HEK293 (cell line): ENCODE data around the gene INPP5D.

Experiments used
- ZFP3 ChIP-seq: fragments of 450-650 bp; formaldehyde crosslinking; IDR thresholded peaks from 2 replicates; pipeline ENCODE4 v1.5.1; 2016; ENCODE audit warnings: low read depth, missing biosample characterization, missing genetic modification characterization
- TF ChIP-seq, protein P1 (sequence below): fragments of 450-650 bp; formaldehyde crosslinking; IDR thresholded peaks from 2 replicates; pipeline ENCODE4 v1.5.1; 2016; ENCODE audit warnings: missing biosample characterization, missing genetic modification characterization

DNA sequence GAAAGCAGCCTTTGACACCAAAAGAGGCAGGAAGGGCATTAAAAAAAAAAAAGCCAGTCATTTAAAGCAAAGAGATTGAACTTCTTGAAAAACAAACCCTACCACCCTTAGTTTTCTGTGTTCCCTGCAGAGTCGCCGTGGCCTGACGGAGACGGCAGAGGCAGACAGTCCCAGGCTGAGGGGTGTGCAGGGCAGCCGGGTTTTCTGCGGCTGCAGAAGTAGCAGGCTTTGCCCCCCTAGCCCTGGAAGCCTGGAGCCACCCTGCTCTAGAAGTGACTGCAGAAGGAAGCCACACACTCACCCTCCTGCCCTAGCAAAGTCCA lies 2.8 kb downstream of the INPP5D start:
- TF ChIP-seq, protein P1, sequence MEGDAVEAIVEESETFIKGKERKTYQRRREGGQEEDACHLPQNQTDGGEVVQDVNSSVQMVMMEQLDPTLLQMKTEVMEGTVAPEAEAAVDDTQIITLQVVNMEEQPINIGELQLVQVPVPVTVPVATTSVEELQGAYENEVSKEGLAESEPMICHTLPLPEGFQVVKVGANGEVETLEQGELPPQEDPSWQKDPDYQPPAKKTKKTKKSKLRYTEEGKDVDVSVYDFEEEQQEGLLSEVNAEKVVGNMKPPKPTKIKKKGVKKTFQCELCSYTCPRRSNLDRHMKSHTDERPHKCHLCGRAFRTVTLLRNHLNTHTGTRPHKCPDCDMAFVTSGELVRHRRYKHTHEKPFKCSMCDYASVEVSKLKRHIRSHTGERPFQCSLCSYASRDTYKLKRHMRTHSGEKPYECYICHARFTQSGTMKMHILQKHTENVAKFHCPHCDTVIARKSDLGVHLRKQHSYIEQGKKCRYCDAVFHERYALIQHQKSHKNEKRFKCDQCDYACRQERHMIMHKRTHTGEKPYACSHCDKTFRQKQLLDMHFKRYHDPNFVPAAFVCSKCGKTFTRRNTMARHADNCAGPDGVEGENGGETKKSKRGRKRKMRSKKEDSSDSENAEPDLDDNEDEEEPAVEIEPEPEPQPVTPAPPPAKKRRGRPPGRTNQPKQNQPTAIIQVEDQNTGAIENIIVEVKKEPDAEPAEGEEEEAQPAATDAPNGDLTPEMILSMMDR (tag by site-specific recombination): no peak
- TF ChIP-seq ZFP3 (tag by site-specific recombination): no peak
